ENCODE data around the gene USP10. TPM values are rescaled to one million over a fixed set of nuclear protein-coding genes. Genes with fewer than 3 reads are reported as not detected.
"Not testable (repeated sequence)": the region's sequence is repeated elsewhere in the genome, so short reads cannot be mapped to it uniquely, and the experiment has no call there.

USP10 gene
- total RNA-seq, 4 donors from 2014 or later: 31.7 to 56.1 (median 43.2) TPM

- WGBS, 2 donors: 42 to 51% methylated on average over 6 of the region's 6 CpGs
- Histone ChIP-seq H3K9me3 (no peaks in the 10 kb centered on the region), H3K36me3 (no peaks in the 10 kb centered on the region), H3K4me3 (no peak overlapping the region), H3K4me1 (no peaks in the 10 kb centered on the region), H3K27ac (no peak overlapping the region), H3K27me3 (no peaks in the 10 kb centered on the region)
- DNase-seq (ENCODE audit: low spot score in 2 of 2): no peak
- no peak for TF ChIP-seq CTCF (IDR thresholded peaks at IDR 0.05)
- TF ChIP-seq POLR2A (IDR thresholded peaks at IDR 0.05): no peak
- no peak for TF ChIP-seq EP300 (IDR thresholded peaks at IDR 0.05)
These were observed 9.5 kb upstream of the USP10 start for GRCh38 chr16:84690088-84690819.

GRCh38 chr16:84692451-84693214 is 7.2 kb upstream of the USP10 start:
- Histone ChIP-seq H3K36me3 (no peaks in the 10 kb centered on the region), H3K9me3 (no peaks in the 10 kb centered on the region), H3K27me3 (no peaks in the 10 kb centered on the region), H3K4me3 (no peak overlapping the region), H3K4me1 (no peaks in the 10 kb centered on the region), H3K27ac (no peak overlapping the region)
- no peak for DNase-seq (ENCODE audit: low spot score in 2 of 2)
- TF ChIP-seq POLR2A (IDR thresholded peaks at IDR 0.05) (no peak), EP300 (IDR thresholded peaks at IDR 0.05) (no peak), CTCF (IDR thresholded peaks at IDR 0.05) (no peak)
- 52 to 72% methylated on average over 6 of the region's 6 CpGs for WGBS, 2 donors

- DNase-seq (ENCODE audit: low spot score in 2 of 2); H3K4me1 ChIP-seq; H3K9me3 ChIP-seq; H3K4me3 ChIP-seq; H3K27ac ChIP-seq; H3K27me3 ChIP-seq; H3K36me3 ChIP-seq: not testable (repeated sequence)
- 82 to 87% methylated on average over 10 of the region's 10 CpGs for WGBS, 2 donors
These were observed 5.9 kb upstream of the USP10 start for GRCh38 chr16:84693869-84694268.

GRCh38 chr16:84694980-84695379 is 4.8 kb upstream of the USP10 start:
- Histone ChIP-seq H3K4me3 (no peak overlapping the region), H3K36me3 (no peaks in the 10 kb centered on the region), H3K27ac (no peak overlapping the region), H3K9me3 (no peaks in the 10 kb centered on the region), H3K27me3 (no peaks in the 10 kb centered on the region), H3K4me1 (peaks cover 0 to 9% (median 2%) of the 10 kb centered on the region in 4 donors)
- 93 to 95% methylated on average over 2 of the region's 2 CpGs for WGBS, 2 donors
- TF ChIP-seq EP300 (IDR thresholded peaks at IDR 0.05): no peak
- TF ChIP-seq POLR2A (IDR thresholded peaks at IDR 0.05): no peak
- TF ChIP-seq CTCF (IDR thresholded peaks at IDR 0.05): no peak
- no peak for DNase-seq (ENCODE audit: low spot score in 2 of 2)

GRCh38 chr16:84699147-84699711 is 571 bp upstream of the USP10 start:
- H3K9me3 ChIP-seq: no peaks in the 10 kb centered on the region
- no peak for TF ChIP-seq POLR2A (IDR thresholded peaks at IDR 0.05)
- no peak for TF ChIP-seq CTCF (IDR thresholded peaks at IDR 0.05)
- TF ChIP-seq EP300 (IDR thresholded peaks at IDR 0.05): no peak
- DNase-seq (ENCODE audit: low spot score in 2 of 2): no peak
- peak overlapping the region in 3 of 4 donors; percentile 72 to 96 (median 95) for H3K27ac ChIP-seq
- H3K27me3 ChIP-seq: no peaks in the 10 kb centered on the region
- WGBS, 2 donors: 21 to 23% methylated on average over 25 to 28 of the region's 29 CpGs
- peaks cover 0 to 39% (median 14%) of the 10 kb centered on the region in 4 donors for H3K4me1 ChIP-seq
- no peaks in the 10 kb centered on the region for H3K36me3 ChIP-seq
- peak overlapping the region; percentile 69 to 99 (median 88) for H3K4me3 ChIP-seq

Measured in tibial nerve (tissue), 4 donors.